ENCODE results near the gene EIF2AK3.

- TF ChIP-seq CTCF (IDR thresholded peaks at IDR 0.05; ENCODE audit: low read length) (no peak), EZH2 (IDR thresholded peaks at IDR 0.05; ENCODE audit: borderline replicate concordance, low read length) (no peak)
Observed at GRCh38 chr2:88628571-88628939, 1.3 kb upstream of the EIF2AK3 start.

Measured in OCI-LY1 (cell line).